IMR-90 (cell line): ENCODE measurements around the gene HTR2B. TPM values are rescaled to one million over a fixed set of nuclear protein-coding genes. Genes with fewer than 3 reads are reported as not detected.
"Not testable (repeated sequence)": the region's sequence is repeated elsewhere in the genome, so short reads cannot be mapped to it uniquely, and the experiment has no call there.

Experiments
- ATAC-seq: fragments of 200-7000 bp; cut with Tn5 transposase; 2 replicates; pipeline ENCODE4 v1.9.1; 2020; ENCODE audit warnings: low read depth, mild to moderate bottlenecking, moderate library complexity
- BruUV-seq: library from RNA; stranded (reverse); fragments of 400-500 nt; replicated peaks from 2 replicates; lab custom pipeline; 2021; lab: Mats Ljungman, UMichigan
- CTCF ChIA-PET: fragments of 300-600 bp; formaldehyde crosslinking; extraction: SDS; loops from one replicate; lab custom pipeline; 2021; ENCODE audit warnings: antibody characterized with exemption; lab: Yijun Ruan, JAX
- POLR2A ChIA-PET: fragments of 300-600 bp; sonication (Branson Sonifier 250); formaldehyde crosslinking; loops from one replicate; lab custom pipeline; 2022; ENCODE audit warnings: antibody characterized with exemption; ENCODE audit not compliant: unreplicated experiment; lab: Charles Lee
- DNase-seq: peaks from one replicate; pipeline ENCODE4 v3.0.0; 2013
- H2AFZ ChIP-seq: replicated peaks from 2 replicates; pipeline ENCODE3; 2013; ENCODE audit warnings: low read length, mild to moderate bottlenecking; ENCODE audit not compliant: poor library complexity
- H2AK5ac ChIP-seq: 2 replicates; pipeline ENCODE4 v1.6.1; 2013; ENCODE audit warnings: low read depth, low read length, inconsistent platforms
- H2AK9ac ChIP-seq: replicated peaks from 2 replicates; pipeline ENCODE3; 2013; ENCODE audit warnings: mild to moderate bottlenecking, low read depth, low read length, moderate library complexity; ENCODE audit not compliant: poor library complexity
- H2BK120ac ChIP-seq: 2 replicates; pipeline ENCODE4 v1.6.1; 2013; ENCODE audit warnings: low read depth, low read length, inconsistent platforms
- H2BK15ac ChIP-seq: 3 replicates; pipeline ENCODE4 v1.6.1; 2013; ENCODE audit warnings: low read depth, low read length, inconsistent platforms
- H2BK20ac ChIP-seq: 2 replicates; pipeline ENCODE4 v1.6.1; 2013; ENCODE audit warnings: low read depth, mild to moderate bottlenecking, inconsistent platforms, low read length, moderate library complexity
- H2BK5ac ChIP-seq: 2 replicates; pipeline ENCODE4 v1.6.1; 2013; ENCODE audit warnings: mild to moderate bottlenecking, low read depth, low read length, inconsistent platforms; ENCODE audit not compliant: poor library complexity, severe bottlenecking
- H3K14ac ChIP-seq: replicated peaks from 2 replicates; pipeline ENCODE4 v1.6.1; 2013; ENCODE audit warnings: low read depth, low read length, inconsistent platforms
- H3K18ac ChIP-seq: 2 replicates; pipeline ENCODE4 v1.6.1; 2013; ENCODE audit warnings: low read depth, low read length, control low read depth
- H3K23ac ChIP-seq: 2 replicates; pipeline ENCODE4 v1.6.1; 2013; ENCODE audit warnings: low read depth, low read length, inconsistent platforms
- H3K27ac ChIP-seq: 2 replicates; pipeline ENCODE4 v1.5.1; 2013; ENCODE audit warnings: mild to moderate bottlenecking, control low read depth, low read length; ENCODE audit not compliant: insufficient read depth
- H3K27me3 ChIP-seq: 2 replicates; pipeline ENCODE4 v1.6.1; 2013; ENCODE audit warnings: low read length; ENCODE audit not compliant: control insufficient read depth, insufficient read depth
- H3K36me3 ChIP-seq: 2 replicates; pipeline ENCODE4 v1.6.1; 2013; ENCODE audit warnings: low read length, mixed read lengths; ENCODE audit not compliant: control insufficient read depth, insufficient read depth
- H3K4ac ChIP-seq: 2 replicates; pipeline ENCODE4 v1.6.1; 2013; ENCODE audit warnings: low read depth, low read length, inconsistent platforms
- H3K4me1 ChIP-seq: 2 replicates; pipeline ENCODE4 v1.6.1; 2013; ENCODE audit warnings: low read length, mixed read lengths; ENCODE audit not compliant: control insufficient read depth, insufficient read depth
- H3K4me2 ChIP-seq: 2 replicates; pipeline ENCODE4 v1.6.1; 2013; ENCODE audit warnings: low read depth, mild to moderate bottlenecking, control low read depth, low read length, moderate library complexity
- H3K4me3 ChIP-seq: 2 replicates; pipeline ENCODE4 v1.5.1; 2013; ENCODE audit warnings: low read depth, mild to moderate bottlenecking, control low read depth, low read length, moderate library complexity; ENCODE audit not compliant: insufficient read depth
- H3K56ac ChIP-seq: 2 replicates; pipeline ENCODE4 v1.6.1; 2013; ENCODE audit warnings: low read length, inconsistent platforms; ENCODE audit not compliant: insufficient read depth; ENCODE audit errors: extremely low read depth
- H3K79me1 ChIP-seq, 2 experiments: 2 replicates each; pipeline ENCODE4 v1.6.1; 2013; ENCODE audit warnings: low read length in 2 of 2, inconsistent platforms in 1 of 2, low read depth in 1 of 2
- H3K9ac ChIP-seq: 2 replicates; pipeline ENCODE4 v1.6.1; 2013; ENCODE audit warnings: low read depth, low read length, control low read depth
- H3K9me1 ChIP-seq: 2 replicates; pipeline ENCODE4 v1.6.1; 2013; ENCODE audit warnings: low read length, inconsistent platforms; ENCODE audit not compliant: insufficient read depth
- H3K9me3 ChIP-seq: 2 replicates; pipeline ENCODE4 v1.6.1; 2013; ENCODE audit warnings: low read length; ENCODE audit not compliant: control insufficient read depth, insufficient read depth
- H4K20me1 ChIP-seq: 2 replicates; pipeline ENCODE4 v1.6.1; 2013; ENCODE audit warnings: low read length, inconsistent platforms; ENCODE audit not compliant: insufficient read depth
- H4K5ac ChIP-seq: 2 replicates; pipeline ENCODE4 v1.6.1; 2013; ENCODE audit warnings: mild to moderate bottlenecking, low read depth, low read length, control low read depth
- H4K8ac ChIP-seq, 2 experiments: 2 replicates each; pipeline ENCODE4 v1.6.1; 2013; ENCODE audit warnings: low read depth in 2 of 2, low read length in 2 of 2, control low read depth in 1 of 2, inconsistent platforms in 1 of 2
- H4K91ac ChIP-seq: 2 replicates; pipeline ENCODE4 v1.6.1; 2013; ENCODE audit warnings: low read depth, low read length, inconsistent platforms; ENCODE audit not compliant: insufficient read depth
- BHLHE40 ChIP-seq: fragments of 150-350 bp; IDR thresholded peaks from 2 replicates; pipeline ENCODE4 v1.6.1; 2016; ENCODE audit warnings: mild to moderate bottlenecking, low read depth, low read length
- MAFK ChIP-seq: IDR thresholded peaks from 2 replicates; pipeline ENCODE4 v1.6.1; 2012; ENCODE audit warnings: low read depth, low read length, improper control_type of control experiment
- MAZ ChIP-seq: IDR thresholded peaks from 2 replicates; pipeline ENCODE4 v1.6.1; 2012; ENCODE audit warnings: low read depth, mild to moderate bottlenecking, low read length, improper control_type of control experiment, moderate library complexity, borderline replicate concordance
- MXI1 ChIP-seq: IDR thresholded peaks from 2 replicates; pipeline ENCODE4 v1.6.1; 2012; ENCODE audit warnings: low read depth, mild to moderate bottlenecking, low read length, moderate library complexity, borderline replicate concordance
- POLR2A ChIP-seq: IDR thresholded peaks from 2 replicates; pipeline ENCODE4 v1.6.1; 2012; ENCODE audit warnings: mild to moderate bottlenecking, low read depth, low read length
- RAD21 ChIP-seq: IDR thresholded peaks from 2 replicates; pipeline ENCODE4 v1.6.1; 2012; ENCODE audit warnings: low read length, improper control_type of control experiment
- WGBS, 2 experiments: methylation state at CpG; one replicate each; pipeline versions ENCODE4 v1.1.5 to v1.1.7; 2013; ENCODE audit warnings: missing lambda C conversion rate in 2 of 2; ENCODE audit not compliant: insufficient read length in 1 of 2; ENCODE audit errors: extremely low coverage in 2 of 2; 5-methylcytosine and 5-hydroxymethylcytosine counted together
- dilution Hi-C: fragments of 300-500 bp; cut with HindIII; formaldehyde crosslinking; loops from one replicate; pipeline ENCODE4 v1.14.3; 2018; ENCODE audit warnings: low sequenced_read_pairs; ENCODE audit not compliant: unreplicated experiment
- in situ Hi-C: fragments of 300-500 bp; cut with MboI; formaldehyde crosslinking; loops from 3 replicates; pipeline ENCODE4 v1.14.3; 2019; ENCODE audit warnings: low sequenced_read_pairs, inconsistent platforms, mixed read lengths
- intact Hi-C: fragments of 100-400 bp; cut with micrococcal nuclease; formaldehyde crosslinking; loops from 2 replicates; pipeline ENCODE4 v1.10.0; 2022
- polyA plus RNA-seq, 3 experiments: library from polyadenylated mRNA; depleted of rRNA; stranded (reverse); fragments of >200 nt; gene quantifications; 2 replicates each; pipeline ENCODE4 v1.2.3, GENCODE V29; 2012; ENCODE audit warnings: low replicate concordance in 1 of 3
- total RNA-seq: library from RNA; depleted of rRNA; stranded (reverse); fragments of >200 nt; gene quantifications from 2 replicates; pipeline ENCODE4 v1.2.3, GENCODE V29; 2012
- TF ChIP-seq, protein P1 (sequence below): fragments of 150-350 bp; IDR thresholded peaks from 2 replicates; pipeline ENCODE4 v1.6.1; 2016; ENCODE audit warnings: low read depth, mild to moderate bottlenecking, low read length, moderate library complexity, borderline replicate concordance

HTR2B gene
- total and polyA plus RNA-seq, 2 of the 4 experiments (the other 2 are of a cell fraction), result 0.26 to 0.72 TPM

DNA sequence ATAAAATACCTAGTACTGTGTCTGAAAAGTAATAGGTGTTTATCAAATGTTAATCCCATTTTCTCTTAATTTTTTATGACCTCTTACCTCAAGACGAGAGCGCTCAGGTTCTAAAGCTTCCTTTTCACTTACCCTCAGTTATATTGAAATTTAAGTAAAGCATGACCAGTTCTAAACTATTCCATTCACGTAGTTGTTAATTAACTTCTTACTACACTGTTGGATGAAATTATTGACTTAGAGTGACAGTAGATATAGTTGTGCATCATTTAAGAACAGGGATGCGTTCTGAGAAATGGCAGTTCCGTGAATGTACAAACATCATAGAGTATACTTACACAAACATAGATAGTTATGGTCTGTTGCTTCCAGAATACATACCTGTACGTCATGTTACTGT lies 20.1 kb upstream of the HTR2B start:
- no CpG with 5 or more reads among the region's 6 CpGs for WGBS, 2 experiments
- H3K9ac ChIP-seq, result no peak overlapping the region
- H2AK5ac ChIP-seq, result no peak overlapping the region
- H3K27me3 ChIP-seq, result no peaks in the 10 kb centered on the region
- ChIA-PET CTCF (no interaction called here), POLR2A (no interaction called here)
- TF ChIP-seq MXI1 (no peak), RAD21 (no peak), MAFK (no peak), BHLHE40 (no peak), POLR2A (no peak), MAZ (no peak)
- TF ChIP-seq, protein P1, sequence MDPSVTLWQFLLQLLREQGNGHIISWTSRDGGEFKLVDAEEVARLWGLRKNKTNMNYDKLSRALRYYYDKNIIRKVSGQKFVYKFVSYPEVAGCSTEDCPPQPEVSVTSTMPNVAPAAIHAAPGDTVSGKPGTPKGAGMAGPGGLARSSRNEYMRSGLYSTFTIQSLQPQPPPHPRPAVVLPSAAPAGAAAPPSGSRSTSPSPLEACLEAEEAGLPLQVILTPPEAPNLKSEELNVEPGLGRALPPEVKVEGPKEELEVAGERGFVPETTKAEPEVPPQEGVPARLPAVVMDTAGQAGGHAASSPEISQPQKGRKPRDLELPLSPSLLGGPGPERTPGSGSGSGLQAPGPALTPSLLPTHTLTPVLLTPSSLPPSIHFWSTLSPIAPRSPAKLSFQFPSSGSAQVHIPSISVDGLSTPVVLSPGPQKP, result no peak
- H2BK5ac ChIP-seq, result no peak overlapping the region
- no peaks in the 10 kb centered on the region for H3K9me1 ChIP-seq
- DNase-seq, result no peak
- no peak overlapping the region for H2BK120ac ChIP-seq
- no peak overlapping the region for H3K4me2 ChIP-seq
- H2AFZ ChIP-seq, result no peak overlapping the region
- no peak overlapping the region for H3K4ac ChIP-seq
- H3K4me1 ChIP-seq, result peaks cover 2% of the 10 kb centered on the region; the same call in 1 of the 2 replicates
- in situ Hi-C loops, result no loop called here
- no peak overlapping the region for H4K8ac ChIP-seq
- no peak overlapping the region for H2AK9ac ChIP-seq
- H3K27ac ChIP-seq, result no peak overlapping the region
- dilution Hi-C loops, result no loop called here
- H4K5ac ChIP-seq, result no peak overlapping the region
- H3K56ac ChIP-seq, result no peak overlapping the region
- no TSS peak for BruUV-seq
- H3K9me3 ChIP-seq, result no peaks in the 10 kb centered on the region
- H3K23ac ChIP-seq, result no peak overlapping the region
- H3K79me1 ChIP-seq, result peaks cover 18 to 36% of the 10 kb centered on the region in 2 experiments
- intact Hi-C loops, result no loop called here
- H4K91ac ChIP-seq, result no peak overlapping the region
- no peak for ATAC-seq
- peaks cover 8% of the 10 kb centered on the region for H3K36me3 ChIP-seq
- H3K4me3 ChIP-seq, result no peak overlapping the region
- no peak overlapping the region for H2BK15ac ChIP-seq
- H4K20me1 ChIP-seq, result no peaks in the 10 kb centered on the region
- no peak overlapping the region for H3K18ac ChIP-seq
- H3K14ac ChIP-seq, result no peak overlapping the region
- no peak overlapping the region for H2BK20ac ChIP-seq

DNA sequence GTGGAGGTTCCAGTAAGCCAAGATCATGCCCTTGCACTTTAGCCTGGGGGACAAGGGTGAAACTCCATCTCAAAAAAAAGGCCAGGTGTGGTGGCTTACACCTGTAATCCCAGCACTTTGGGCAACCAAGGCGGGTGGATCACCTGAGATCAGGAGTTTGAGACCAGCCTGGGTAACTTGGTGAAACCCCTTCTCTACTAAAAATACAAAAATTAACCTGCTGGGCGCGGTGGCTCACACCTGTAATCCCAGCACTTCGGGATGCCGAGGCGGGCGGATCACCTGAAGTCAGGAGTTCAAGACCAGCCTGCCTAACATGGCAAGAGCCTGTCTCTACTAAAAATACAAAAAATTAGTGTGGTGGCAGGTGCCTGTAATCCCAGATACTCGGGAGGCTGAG lies 16.0 kb upstream of the HTR2B start:
- BruUV-seq, result not testable (repeated sequence)

More for the DNA sequence above, 16.0 kb upstream of the HTR2B start:
- dilution Hi-C loops, H3K9me1 ChIP-seq, H2AFZ ChIP-seq, H3K56ac ChIP-seq, H3K14ac ChIP-seq, H3K9ac ChIP-seq, H2BK15ac ChIP-seq, H3K4ac ChIP-seq, intact Hi-C loops, H2BK20ac ChIP-seq, ATAC-seq, POLR2A ChIA-PET, H3K4me2 ChIP-seq, H4K8ac ChIP-seq, H3K4me3 ChIP-seq, H3K18ac ChIP-seq, H3K23ac ChIP-seq, H3K27ac ChIP-seq, in situ Hi-C loops, H3K4me1 ChIP-seq, H3K9me3 ChIP-seq, H4K91ac ChIP-seq, H4K20me1 ChIP-seq, H2BK120ac ChIP-seq, H4K5ac ChIP-seq, DNase-seq, H2AK5ac ChIP-seq, H2BK5ac ChIP-seq, H3K36me3 ChIP-seq, H3K27me3 ChIP-seq, H2AK9ac ChIP-seq: not testable (repeated sequence)
- peaks cover 17 to 53% of the 10 kb centered on the region in 2 experiments for H3K79me1 ChIP-seq
- no CpG with 5 or more reads among the region's 8 CpGs for WGBS, 2 experiments
- CTCF ChIA-PET, result interaction anchor here (0.6 to 1.0 kb wide), 3 partner anchors 10 to 52 kb away, joined by 3 to 4 read pairs (median 3); no protein-coding TSS in a partner anchor
